Neural cell (in vitro differentiated cells): Measurements from ENCODE around the gene DIRAS1. TPM values are rescaled to one million over a fixed set of nuclear protein-coding genes. Genes with fewer than 3 reads are reported as not detected.
"Not testable (repeated sequence)": the region's sequence is repeated elsewhere in the genome, so short reads cannot be mapped to it uniquely, and the experiment has no call there.

Experiments
- H2AFZ ChIP-seq: fragments of 200-600, 300-800 bp; sonication (generic), shearing (Covaris generic); 2 replicates; pipeline ENCODE4 v1.6.0; 2014; ENCODE audit warnings: low read depth, mild to moderate bottlenecking, antibody characterized with exemption, low read length, moderate library complexity
- H3F3A ChIP-seq: fragments of 200-600 bp; shearing (Covaris generic); 2 replicates; pipeline ENCODE4 v1.6.1; 2016; ENCODE audit warnings: mild to moderate bottlenecking, moderate library complexity, mixed read lengths, antibody characterized with exemption, low read length; ENCODE audit not compliant: insufficient read depth, poor library complexity, severe bottlenecking
- H3K27ac ChIP-seq: fragments of 200-600, 300-800 bp; sonication (generic), shearing (Covaris generic); 2 replicates; pipeline ENCODE4 v1.5.1; 2014; ENCODE audit warnings: mild to moderate bottlenecking, low read length, moderate library complexity
- H3K27me3 ChIP-seq: fragments of 300-800, 200-600 bp; sonication (generic), shearing (Covaris generic); 2 replicates; pipeline ENCODE4 v1.6.0; 2014; ENCODE audit warnings: mild to moderate bottlenecking, low read depth, low read length, moderate library complexity; ENCODE audit not compliant: insufficient read depth
- H3K36me3 ChIP-seq: fragments of 300-800, 200-600 bp; sonication (generic), shearing (Covaris generic); 2 replicates; pipeline ENCODE4 v1.5.1; 2014; ENCODE audit warnings: mild to moderate bottlenecking, antibody characterized with exemption, low read length, moderate library complexity; ENCODE audit not compliant: insufficient read depth
- H3K4me2 ChIP-seq: fragments of 300-800, 200-600 bp; sonication (generic), shearing (Covaris generic); 2 replicates; pipeline ENCODE4 v1.6.0; 2014; ENCODE audit warnings: mild to moderate bottlenecking, low read length
- H3K4me3 ChIP-seq: fragments of 300-800, 200-600 bp; sonication (generic), shearing (Covaris generic); 2 replicates; pipeline ENCODE4 v1.5.1; 2014; ENCODE audit warnings: mild to moderate bottlenecking, low read length, moderate library complexity
- H3K79me2 ChIP-seq: fragments of 200-600 bp; shearing (Covaris generic); replicated peaks from 2 replicates; pipeline ENCODE4 v1.6.0; 2014; ENCODE audit warnings: mild to moderate bottlenecking, low read length, moderate library complexity; ENCODE audit not compliant: insufficient read depth
- H3K9ac ChIP-seq: fragments of 300-800, 200-600 bp; sonication (generic), shearing (Covaris generic); 2 replicates; pipeline ENCODE4 v1.6.1; 2016; ENCODE audit warnings: mild to moderate bottlenecking, low read length, mixed read lengths
- H3K9me2 ChIP-seq: fragments of 200-600 bp; shearing (Covaris generic); 2 replicates; pipeline ENCODE4 v1.6.1; 2016; ENCODE audit warnings: mild to moderate bottlenecking, low read length, mixed read lengths; ENCODE audit not compliant: insufficient read depth
- H3K9me3 ChIP-seq: fragments of 200-600, 300-800 bp; sonication (generic), shearing (Covaris generic); 2 replicates; pipeline ENCODE4 v1.6.1; 2016; ENCODE audit warnings: mild to moderate bottlenecking, mixed run types, low read length, moderate library complexity, mixed read lengths
- H4K20me1 ChIP-seq: fragments of 200-600 bp; shearing (Covaris generic); 2 replicates; pipeline ENCODE4 v1.6.1; 2016; ENCODE audit warnings: mild to moderate bottlenecking, mixed run types; ENCODE audit not compliant: insufficient read depth
- CTCF ChIP-seq: fragments of 450-650 bp; IDR thresholded peaks from 2 replicates; pipeline ENCODE4 v1.5.1; 2014; ENCODE audit warnings: antibody characterized with exemption, mild to moderate bottlenecking, moderate library complexity; ENCODE audit not compliant: poor library complexity, severe bottlenecking
- EP300 ChIP-seq: fragments of 450-650 bp; conservative IDR thresholded peaks from 2 replicates; pipeline ENCODE4 v1.6.1; 2014; ENCODE audit warnings: antibody characterized with exemption, mild to moderate bottlenecking, moderate library complexity; ENCODE audit not compliant: poor library complexity, severe bottlenecking
- EZH2 ChIP-seq: fragments of 200-600, 300-800 bp; shearing (Covaris generic), sonication (generic); IDR thresholded peaks from 2 replicates; pipeline ENCODE4 v1.6.1; 2014; ENCODE audit warnings: antibody characterized with exemption, low read length, borderline replicate concordance, mild to moderate bottlenecking; ENCODE audit not compliant: insufficient read depth, poor library complexity, severe bottlenecking
- MXI1 ChIP-seq: fragments of 450-650 bp; conservative IDR thresholded peaks from 2 replicates; pipeline ENCODE4 v1.6.1; 2014; ENCODE audit warnings: antibody characterized with exemption, mild to moderate bottlenecking; ENCODE audit not compliant: poor library complexity, severe bottlenecking
- POLR2AphosphoS5 ChIP-seq: IDR thresholded peaks from 2 replicates; pipeline ENCODE4 v1.6.1; 2012
- RAD21 ChIP-seq: fragments of 450-650 bp; conservative IDR thresholded peaks from 2 replicates; pipeline ENCODE4 v1.6.1; 2014; ENCODE audit warnings: antibody characterized with exemption, mild to moderate bottlenecking, moderate library complexity
- REST ChIP-seq: IDR thresholded peaks from 2 replicates; pipeline ENCODE4 v1.6.1; 2012; ENCODE audit warnings: borderline replicate concordance
- SMC3 ChIP-seq: fragments of 450-650 bp; conservative IDR thresholded peaks from 2 replicates; pipeline ENCODE4 v1.6.1; 2014; ENCODE audit warnings: antibody characterized with exemption, mild to moderate bottlenecking, moderate library complexity; ENCODE audit not compliant: poor library complexity
- TAF1 ChIP-seq: IDR thresholded peaks from 2 replicates; pipeline ENCODE4 v1.6.1; 2012; ENCODE audit warnings: low read depth
- polyA plus RNA-seq: library from polyadenylated mRNA; depleted of rRNA; stranded (reverse); fragments of >200 nt; gene quantifications from 2 replicates; pipeline ENCODE4 v1.2.3, GENCODE V29; 2014

DIRAS1 gene
- polyA plus RNA-seq, 1 donor from 2014 or later: 39.8 TPM

- peaks cover 14% of the 10 kb centered on the region for H3K36me3 ChIP-seq
- H3K4me2 ChIP-seq, H3K9me2 ChIP-seq, H3K9me3 ChIP-seq, H3K27me3 ChIP-seq, H2AFZ ChIP-seq, H3F3A ChIP-seq, H3K4me3 ChIP-seq, H3K79me2 ChIP-seq, H3K27ac ChIP-seq, H4K20me1 ChIP-seq, H3K9ac ChIP-seq: not testable (repeated sequence)
Observed at GRCh38 chr19:2713170-2713569, 8.0 kb downstream of the DIRAS1 start.

- Histone ChIP-seq H3K36me3 (peaks cover 14% of the 10 kb centered on the region), H3K27me3 (no peaks in the 10 kb centered on the region), H3F3A (no peaks in the 10 kb centered on the region), H3K79me2 (no peaks in the 10 kb centered on the region), H3K9me2 (no peaks in the 10 kb centered on the region), H3K4me2 (no peak overlapping the region), H3K9me3 (no peaks in the 10 kb centered on the region), H2AFZ (no peak overlapping the region), H4K20me1 (no peaks in the 10 kb centered on the region), H3K9ac (no peak overlapping the region), H3K4me3 (no peak overlapping the region), H3K27ac (no peak overlapping the region)
- no peak for TF ChIP-seq TAF1
- TF ChIP-seq EP300: no peak
Observed at GRCh38 chr19:2711875-2712205, 9.3 kb downstream of the DIRAS1 start.

- H4K20me1 ChIP-seq: no peaks in the 10 kb centered on the region
- H3K4me2 ChIP-seq: no peak overlapping the region
- no peaks in the 10 kb centered on the region for H3K27me3 ChIP-seq
- H3F3A ChIP-seq: no peaks in the 10 kb centered on the region
- TF ChIP-seq CTCF: no peak
- no peak for TF ChIP-seq RAD21
- TF ChIP-seq POLR2AphosphoS5: no peak
- no peak for TF ChIP-seq REST
- no peak for TF ChIP-seq EZH2
- no peak for TF ChIP-seq EP300
- TF ChIP-seq TAF1: no peak
- no peak for TF ChIP-seq MXI1
- no peak for TF ChIP-seq SMC3
- H3K9me3 ChIP-seq: no peaks in the 10 kb centered on the region
- no peak overlapping the region for H3K27ac ChIP-seq
- no peak overlapping the region for H3K9ac ChIP-seq
- H2AFZ ChIP-seq: no peak overlapping the region
- no peaks in the 10 kb centered on the region for H3K79me2 ChIP-seq
- no peaks in the 10 kb centered on the region for H3K9me2 ChIP-seq
- no peak overlapping the region for H3K4me3 ChIP-seq
- H3K36me3 ChIP-seq: peaks cover 12% of the 10 kb centered on the region
Observed at GRCh38 chr19:2711172-2711874, 9.8 kb downstream of the DIRAS1 start.
